GM19395 (cell line): ENCODE measurements around the gene SRGAP3.

Source experiments
- ATAC-seq: cut with Tn5 transposase; IDR thresholded peaks from one replicate; pipeline ENCODE4 v1.9.1; 2021; ENCODE audit warnings: mild to moderate bottlenecking, moderate library complexity; ENCODE audit not compliant: unreplicated experiment

Gene SRGAP3

DNA sequence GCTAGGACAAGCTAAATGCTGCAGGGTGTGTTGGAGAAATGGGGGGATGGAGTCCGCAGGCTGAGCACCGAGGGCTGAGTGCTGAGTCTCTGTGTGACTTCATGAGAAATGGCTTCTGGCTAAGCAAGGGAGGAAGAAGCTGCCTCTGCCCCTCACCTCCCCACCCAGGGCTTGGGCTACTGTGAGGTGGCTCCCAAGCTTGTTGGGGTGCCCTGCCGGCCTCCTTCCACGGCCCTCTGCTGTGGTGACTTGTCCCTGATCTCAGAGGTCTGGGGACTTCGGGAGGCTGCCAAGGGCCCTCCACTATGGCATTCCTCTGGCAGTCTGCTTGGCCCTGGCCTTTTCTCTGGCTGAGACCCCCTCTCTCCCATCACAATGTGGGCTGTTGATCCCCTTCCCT lies 256.1 kb downstream of the SRGAP3 start:
- no peak for ATAC-seq

DNA sequence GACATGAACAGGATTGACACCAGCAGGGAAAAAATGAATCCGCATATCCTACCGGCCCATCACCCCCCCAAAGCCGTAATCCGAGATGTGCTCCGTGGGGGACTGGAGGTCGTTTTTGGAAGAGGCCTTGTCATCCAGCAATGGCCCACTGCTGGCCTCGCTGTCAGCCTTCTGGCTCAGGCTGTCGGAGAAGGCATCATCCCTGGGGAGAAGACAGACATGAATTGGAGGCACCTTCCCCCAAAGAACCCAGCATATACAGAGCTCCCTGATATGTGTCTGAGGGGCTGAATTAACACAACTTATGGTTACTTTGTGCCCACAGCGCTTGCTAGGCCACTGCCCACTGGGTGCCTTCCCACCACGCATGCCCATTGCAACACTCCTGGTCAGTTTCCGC lies 256.6 kb downstream of the SRGAP3 start:
- ATAC-seq, result no peak

DNA sequence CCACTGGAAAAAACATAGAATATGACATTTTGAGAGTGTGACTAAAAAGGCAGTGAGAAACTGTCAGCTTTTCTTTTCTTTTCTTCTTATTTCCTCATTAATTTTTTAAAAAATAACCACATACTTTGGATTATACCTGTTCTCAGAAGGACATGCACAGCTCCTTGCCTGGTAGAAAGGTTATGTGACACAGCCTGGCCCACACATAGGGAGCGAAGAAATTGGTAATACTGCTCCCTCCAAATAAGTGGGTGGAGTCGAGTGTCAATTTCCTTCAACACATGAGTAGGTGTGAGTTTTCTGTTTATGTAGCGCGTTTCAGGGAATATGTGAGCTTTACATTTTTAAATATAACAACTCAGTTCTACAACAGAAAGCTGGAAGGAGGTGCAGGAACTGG lies 257.2 kb downstream of the SRGAP3 start:
- ATAC-seq, result no peak

DNA sequence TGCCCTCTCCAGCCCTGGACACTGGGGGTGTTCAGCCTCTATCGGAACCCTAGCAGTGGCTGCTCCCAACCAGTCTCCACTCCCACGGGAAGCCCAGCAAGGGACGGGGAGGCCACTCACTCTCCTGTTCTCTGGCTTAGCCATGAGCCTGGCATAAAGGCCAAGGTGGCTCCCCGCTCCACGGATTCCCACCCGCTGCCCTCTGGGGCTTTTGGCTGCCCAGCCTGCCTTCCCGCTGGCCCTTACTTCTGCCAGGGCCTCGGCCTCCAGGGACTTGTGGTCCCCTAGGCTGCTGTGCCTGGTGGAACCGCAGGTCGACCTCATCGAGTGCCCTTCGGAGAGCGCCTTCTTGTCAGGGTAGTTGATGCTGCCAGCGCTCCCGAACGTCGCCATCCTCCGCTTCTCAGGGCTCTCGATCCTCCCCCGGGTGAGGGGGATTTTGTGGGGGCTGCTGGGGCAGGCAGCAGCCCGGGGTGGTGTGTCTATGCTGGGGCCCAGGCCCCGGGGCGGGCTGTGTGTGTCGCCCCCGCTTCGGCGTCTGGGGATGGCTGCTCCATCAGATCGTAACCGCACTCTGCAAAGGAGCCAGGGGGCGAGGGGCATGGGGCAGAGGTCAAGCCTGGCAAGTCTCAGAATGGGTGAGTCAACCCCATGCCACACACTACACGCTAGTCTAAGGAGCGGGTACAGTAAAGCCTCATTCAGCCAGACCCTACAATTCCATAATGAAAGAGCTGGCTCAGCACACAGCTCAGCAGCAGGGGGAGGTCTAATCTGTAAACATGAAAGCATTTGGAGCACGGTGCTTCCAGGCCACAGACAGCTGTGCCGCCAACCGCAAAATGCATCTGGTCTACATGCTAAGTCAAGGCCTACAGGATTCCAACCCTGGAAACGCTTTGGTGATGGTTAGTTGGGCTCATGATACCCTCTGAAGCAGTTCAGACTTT lies 258.9 kb downstream of the SRGAP3 start:
- no peak for ATAC-seq

DNA sequence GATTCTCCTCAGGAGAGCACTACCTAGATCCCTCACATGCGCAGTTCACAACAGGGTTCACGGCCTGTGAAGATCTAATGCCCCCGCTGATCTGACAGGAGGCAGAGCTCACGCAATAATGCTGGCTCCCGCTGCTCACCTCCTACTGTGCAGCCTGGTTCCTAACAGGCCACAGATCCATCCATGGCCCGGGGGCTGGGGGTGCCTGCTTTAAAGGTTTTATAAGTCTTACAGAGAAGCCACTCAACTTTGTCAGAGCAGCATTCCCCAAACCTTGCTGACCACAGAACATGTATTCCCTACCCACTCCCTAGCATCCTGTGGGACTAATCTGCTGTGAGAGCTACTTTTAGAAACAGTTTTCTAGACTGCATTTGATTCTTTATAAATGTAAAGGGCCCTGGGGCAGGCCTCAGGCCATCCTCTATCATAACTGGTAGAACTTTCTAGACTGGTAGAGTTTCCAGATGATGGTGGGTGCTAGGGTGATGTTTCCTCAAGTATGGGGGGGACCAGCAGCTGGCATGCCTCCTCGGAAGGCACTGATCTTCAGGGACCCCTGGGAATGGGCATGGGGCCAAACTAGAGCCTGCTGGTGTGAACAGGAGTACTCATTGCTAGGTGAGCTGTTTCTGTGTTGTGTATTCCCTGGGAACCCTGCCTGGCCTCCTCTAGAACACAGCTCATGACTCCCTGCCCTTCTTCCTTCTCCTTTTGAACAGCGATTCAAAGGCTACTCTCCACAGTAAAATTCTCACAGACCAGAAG lies 260.5 kb downstream of the SRGAP3 start:
- ATAC-seq, result no peak

DNA sequence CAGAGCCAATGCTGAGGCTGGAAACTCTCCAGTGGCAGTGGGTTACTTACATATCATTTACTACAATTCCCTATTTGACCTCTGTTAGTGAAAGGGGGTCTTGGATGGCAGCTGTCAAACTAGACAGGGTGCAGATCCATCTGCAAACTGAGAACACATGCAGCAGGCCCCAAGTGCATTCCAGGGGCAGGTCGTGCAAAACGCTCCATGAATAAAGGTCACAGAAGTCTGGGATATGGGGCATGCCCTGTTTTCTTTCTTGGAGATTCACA lies 261.1 kb downstream of the SRGAP3 start:
- no peak for ATAC-seq

DNA sequence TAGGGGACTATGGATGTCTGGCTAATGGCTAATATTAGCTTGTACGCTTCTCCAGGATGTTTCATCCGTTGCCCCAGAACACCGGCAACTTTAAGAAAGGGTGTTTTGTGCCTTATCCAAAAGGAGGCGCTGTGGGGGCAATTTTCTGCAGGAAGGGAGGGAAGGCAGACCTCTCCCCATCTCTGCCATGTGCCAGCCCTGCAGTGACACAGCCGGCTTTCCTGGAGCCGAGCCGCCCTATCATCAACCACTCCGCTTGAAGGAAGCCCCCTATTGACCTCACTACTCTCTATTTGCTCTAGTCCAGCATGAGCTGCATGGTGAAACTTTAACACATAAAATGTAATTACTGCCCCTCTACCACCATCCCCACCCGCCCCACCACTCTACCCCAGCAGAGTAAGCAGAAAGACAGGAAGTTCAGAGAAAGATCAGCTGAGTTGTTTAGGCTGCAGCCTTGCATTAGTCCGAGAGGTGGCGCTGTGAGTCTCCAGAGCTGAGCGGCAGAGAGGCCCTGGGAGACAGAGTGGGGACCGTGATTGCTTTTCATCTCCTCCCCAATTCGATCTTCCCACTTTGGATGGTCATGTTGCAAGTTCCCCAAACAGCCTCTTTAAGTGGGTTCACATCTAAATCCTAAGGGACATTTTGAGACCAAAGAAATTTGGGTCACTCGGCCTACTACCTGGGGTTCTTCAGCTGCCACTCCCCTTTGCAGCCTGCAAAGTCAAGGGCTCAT lies 261.6 kb downstream of the SRGAP3 start:
- ATAC-seq, result peak; percentile 89

GRCh38 chr3:8987226-8987625 lies 262.2 kb downstream of the SRGAP3 start:
- ATAC-seq, result no peak

DNA sequence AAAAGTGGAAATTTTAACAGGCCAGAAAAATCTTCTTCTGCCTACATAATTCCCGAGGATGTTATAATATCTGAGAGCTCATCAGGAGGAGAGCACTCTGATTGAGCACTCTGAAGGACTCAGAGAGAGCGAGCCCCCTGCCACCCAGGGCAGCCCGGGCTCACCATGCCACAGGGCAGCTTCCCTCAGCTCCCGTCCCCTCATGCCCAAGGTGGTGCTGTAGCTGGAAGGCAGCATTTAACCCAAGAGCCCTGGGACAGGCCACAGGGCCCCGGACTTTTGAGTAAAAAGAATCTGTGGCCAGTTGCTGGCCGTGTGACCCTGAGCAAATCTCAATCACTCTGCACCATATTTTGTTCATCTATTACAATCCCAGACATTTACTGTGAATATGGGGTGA lies 262.7 kb downstream of the SRGAP3 start:
- ATAC-seq, result no peak

- ATAC-seq, result no peak
Observed at GRCh38 chr3:8985876-8986275, 263.6 kb downstream of the SRGAP3 start.

GRCh38 chr3:8985411-8985831 lies 264.0 kb downstream of the SRGAP3 start:
- ATAC-seq, result no peak

- no peak for ATAC-seq
Observed at GRCh38 chr3:8984526-8984925, 264.9 kb downstream of the SRGAP3 start.

- no peak for ATAC-seq
Observed at GRCh38 chr3:8984081-8984480, 265.4 kb downstream of the SRGAP3 start.

GRCh38 chr3:8983591-8983990 lies 265.9 kb downstream of the SRGAP3 start:
- ATAC-seq, result no peak

DNA sequence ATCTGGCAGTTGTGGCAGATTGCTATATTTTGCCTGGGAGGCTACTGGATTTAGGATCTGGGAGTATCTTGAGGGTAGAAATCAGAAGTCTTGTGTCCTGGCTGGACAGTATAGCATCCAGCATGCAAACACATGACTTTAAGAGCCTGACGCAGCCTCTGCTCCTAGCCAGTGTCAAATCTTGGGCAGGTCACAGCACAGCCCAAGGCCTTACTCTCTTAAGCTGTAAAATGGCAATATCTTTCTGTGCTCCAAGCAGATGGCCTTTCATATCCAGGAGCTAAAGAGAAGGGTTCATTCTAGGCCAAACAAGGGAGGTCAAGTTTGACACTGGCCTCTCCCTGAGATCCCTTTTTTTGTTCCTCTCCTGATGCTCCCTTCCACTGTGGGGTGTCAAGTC lies 266.4 kb downstream of the SRGAP3 start:
- no peak for ATAC-seq

DNA sequence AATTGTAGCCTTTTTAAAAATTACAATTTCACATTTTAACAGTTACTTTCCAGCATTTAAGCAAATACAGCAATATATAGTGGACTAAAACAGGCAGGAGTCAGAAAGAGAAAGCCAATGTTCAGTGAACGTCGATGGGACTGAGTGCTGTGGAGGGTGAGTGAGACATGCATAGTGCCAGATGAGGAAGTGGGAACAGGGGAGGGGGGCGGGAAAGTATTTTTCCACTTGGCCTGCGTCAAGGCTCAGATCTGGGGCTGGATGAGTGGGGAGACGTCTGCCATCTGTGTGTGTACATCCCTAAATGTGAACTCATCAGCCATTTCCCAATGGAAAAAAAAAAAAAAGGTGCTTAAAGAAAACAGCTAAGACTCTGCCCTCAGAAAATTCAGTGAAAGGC lies 266.9 kb downstream of the SRGAP3 start:
- ATAC-seq, result no peak

- no peak for ATAC-seq
Observed at GRCh38 chr3:8981700-8982099, 267.7 kb downstream of the SRGAP3 start.

GRCh38 chr3:8981296-8981695 lies 268.1 kb downstream of the SRGAP3 start:
- no peak for ATAC-seq

DNA sequence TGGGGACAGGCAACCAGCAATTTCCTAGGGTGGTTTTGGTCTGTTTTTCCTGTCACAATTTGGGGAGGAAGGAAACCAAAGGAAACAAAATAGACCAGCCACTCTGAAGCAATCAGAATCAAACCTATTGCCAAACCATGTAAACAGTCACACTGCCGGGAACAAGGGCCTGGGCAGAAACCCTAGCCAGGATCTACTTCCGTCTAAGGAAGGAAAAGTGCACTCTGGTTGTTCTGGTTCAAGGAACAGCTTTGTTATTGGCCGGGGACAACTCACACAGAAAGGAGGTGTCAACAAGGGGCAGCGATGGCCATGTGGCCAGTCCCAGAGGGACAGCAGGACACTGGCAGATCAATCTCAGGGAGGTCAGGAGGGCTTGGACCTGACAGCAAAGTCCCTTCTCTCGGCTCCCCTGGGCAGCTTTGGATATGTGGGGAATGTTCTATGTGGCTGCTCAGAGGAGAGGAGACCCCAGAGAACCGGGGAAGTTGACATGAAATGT lies 268.6 kb downstream of the SRGAP3 start:
- no peak for ATAC-seq

DNA sequence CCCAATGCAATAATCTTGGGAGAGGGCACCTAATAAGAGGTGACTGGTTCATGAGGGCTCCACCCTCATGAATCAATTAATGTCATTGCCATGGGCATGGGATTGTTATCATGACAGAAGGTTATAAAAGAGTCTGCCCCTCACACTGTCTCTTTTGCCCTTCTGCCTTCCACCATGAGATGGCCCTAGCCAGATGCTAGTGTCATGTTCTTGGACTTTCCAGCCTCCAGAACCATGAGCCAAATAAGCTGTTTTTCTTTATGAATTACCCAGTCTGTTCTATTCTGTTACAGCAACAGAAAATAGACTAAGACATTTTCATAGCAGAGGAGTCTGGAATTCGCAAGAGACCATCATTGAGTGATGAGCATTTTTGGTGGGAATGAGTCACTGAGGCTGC lies 270.2 kb downstream of the SRGAP3 start:
- no peak for ATAC-seq

DNA sequence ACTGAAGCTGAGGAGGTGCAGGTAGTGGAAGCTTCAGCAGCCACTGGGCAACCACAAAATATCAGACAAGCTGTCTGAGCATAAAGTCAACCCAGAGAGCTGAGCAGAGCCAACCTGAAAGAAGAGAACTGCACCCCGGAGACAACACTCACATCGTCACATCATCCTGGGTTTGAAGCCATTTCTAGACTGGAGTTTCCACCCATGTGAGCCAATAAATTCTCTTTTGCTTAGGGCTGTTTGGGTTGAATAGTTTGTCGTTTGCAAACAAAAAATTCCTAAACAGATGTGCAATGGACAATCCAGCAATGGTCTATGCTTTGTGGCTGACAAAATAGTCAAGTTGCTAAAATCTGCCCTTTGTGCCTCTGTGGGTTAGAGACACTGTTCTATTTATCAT lies 270.9 kb downstream of the SRGAP3 start:
- ATAC-seq, result no peak
